Brain pericyte (primary cell): ENCODE results near the gene CPA1.

Experiments
- DNase-seq: peaks from one replicate; pipeline ENCODE4 v3.0.0-alpha.2; 2012; ENCODE audit warnings: low read depth, low spot score

The CPA1 gene

GRCh38 chr7:130425796-130426195 lies 45.5 kb downstream of the CPA1 start:
- DNase-seq, result no peak

- DNase-seq, result no peak
Measured at GRCh38 chr7:130426564-130426963, 46.3 kb downstream of the CPA1 start.

GRCh38 chr7:130429019-130429418 lies 48.7 kb downstream of the CPA1 start:
- no peak for DNase-seq

DNA sequence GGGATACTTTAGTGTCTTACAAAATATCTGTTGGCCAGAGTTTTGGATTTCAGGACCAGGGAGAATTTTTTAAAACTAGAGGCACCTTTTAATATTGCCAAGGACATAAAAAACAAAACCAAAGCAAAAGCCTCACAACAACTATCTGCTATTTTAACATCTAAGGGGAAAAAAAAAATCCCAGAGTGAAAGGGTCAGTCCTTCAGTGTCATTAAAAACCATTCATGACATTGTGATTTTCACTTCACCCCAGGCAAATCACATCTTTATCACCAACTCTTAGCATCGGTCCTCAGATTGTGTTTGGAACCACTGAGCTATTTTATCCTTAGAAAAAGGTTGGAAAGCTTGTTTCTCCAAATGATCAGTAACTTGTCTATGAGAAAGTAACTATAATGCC lies 49.8 kb downstream of the CPA1 start:
- no peak for DNase-seq

DNA sequence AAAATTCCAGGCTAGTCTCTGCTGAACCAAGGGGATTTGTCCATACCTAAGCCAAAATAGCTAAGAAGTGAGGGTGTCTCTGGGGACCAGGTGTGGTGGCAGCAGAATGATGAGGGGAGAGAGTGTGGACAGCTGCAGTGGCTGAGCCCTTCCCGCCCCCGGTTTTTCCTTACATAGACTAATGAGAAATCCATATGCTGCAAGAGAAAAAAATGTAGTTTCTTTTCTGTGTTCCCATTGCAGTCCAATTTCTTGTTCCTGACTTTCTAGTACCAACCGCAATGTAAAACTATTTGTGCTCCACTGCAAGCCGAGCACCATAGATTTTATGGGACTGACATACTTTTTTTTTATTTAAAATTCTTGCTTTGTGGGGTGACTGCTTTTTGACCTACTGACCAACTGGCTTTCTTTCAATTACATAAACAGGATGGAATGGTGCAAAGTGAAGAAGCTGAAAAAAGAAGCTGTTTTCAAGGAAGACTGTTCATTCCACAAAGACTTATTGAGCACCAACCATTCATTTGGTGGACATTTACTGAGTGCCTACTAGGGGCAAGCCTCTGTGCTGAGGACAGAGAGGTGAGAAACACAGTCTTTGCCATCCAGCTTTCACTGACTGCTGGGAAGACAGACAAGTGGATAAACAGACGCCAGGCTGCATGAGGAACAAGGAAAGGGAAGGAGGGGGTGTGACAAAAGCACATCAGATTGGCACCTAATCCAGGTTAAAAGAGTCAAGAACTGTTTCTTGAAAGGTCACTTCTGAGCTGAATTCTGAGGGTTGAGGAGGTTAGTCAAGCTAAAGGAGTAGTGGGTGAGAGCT lies 50.8 kb downstream of the CPA1 start:
- no peak for DNase-seq

DNA sequence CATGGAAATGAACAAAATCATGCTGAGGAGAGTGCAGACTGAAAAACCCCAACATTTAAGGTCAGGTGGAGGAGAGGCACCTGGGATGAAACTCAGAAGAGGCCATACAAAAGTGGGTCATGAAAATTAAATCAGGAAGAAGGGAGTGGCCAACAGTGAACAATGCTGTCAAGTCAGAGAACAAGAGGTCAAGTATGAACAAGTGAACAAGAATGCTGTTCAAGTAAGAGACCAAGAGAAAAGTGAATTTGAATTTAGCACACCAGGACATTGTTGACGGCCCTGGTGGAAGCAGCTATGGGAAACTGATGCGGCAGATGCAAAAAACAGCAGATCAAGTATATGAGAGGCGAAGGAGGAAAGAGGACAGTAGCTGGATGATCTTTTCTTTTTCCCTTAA lies 52.6 kb downstream of the CPA1 start:
- DNase-seq, result no peak

DNA sequence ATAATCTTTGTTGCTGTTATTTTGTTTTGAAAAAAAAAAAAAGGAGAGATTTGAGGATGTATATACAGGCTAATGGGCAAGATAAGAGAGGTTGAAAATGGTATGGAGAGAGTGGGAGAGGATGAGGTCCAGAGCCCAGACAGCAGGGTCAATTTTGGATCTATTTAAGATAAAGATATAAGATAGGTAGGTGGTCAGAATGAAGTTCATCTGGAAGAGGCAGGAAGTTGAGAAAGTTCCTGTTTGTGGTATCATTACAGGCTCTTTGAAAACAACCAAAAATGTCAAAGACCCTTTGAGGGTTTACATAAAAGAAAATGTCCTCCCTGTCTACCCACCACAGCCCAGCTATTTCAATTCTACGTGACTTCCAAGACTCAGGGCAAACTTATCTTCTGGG lies 53.0 kb downstream of the CPA1 start:
- DNase-seq, result no peak

GRCh38 chr7:130435311-130435854 lies 55.1 kb downstream of the CPA1 start:
- DNase-seq, result no peak

- no peak for DNase-seq
Measured at GRCh38 chr7:130436253-130436652, 56.0 kb downstream of the CPA1 start.
